Prostate gland (tissue), 2 donors: ENCODE measurements around the gene AQR.

Experiments used
- POLR2A ChIP-seq: fragments of 450-650 bp; IDR thresholded peaks from one replicate; pipeline ENCODE4 v1.6.1; 2016; ENCODE audit warnings: antibody characterized with exemption, mild to moderate bottlenecking
- POLR2AphosphoS5 ChIP-seq: sonication (generic); formaldehyde crosslinking; IDR thresholded peaks from one replicate; pipeline ENCODE4 v1.6.1; 2017; ENCODE audit warnings: antibody characterized with exemption
- TF ChIP-seq, protein P1 (sequence below), 4 experiments: fragments of 200-600 bp in 2 of 4; fragments of 450-650 bp in 2 of 4; sonication (generic) in 2 of 4; IDR thresholded peaks; 1 replicate in 3 of 4; 2 replicates in 1 of 4; pipeline ENCODE4 v1.5.1; 2016 to 2019; ENCODE audit warnings: antibody characterized with exemption in 4 of 4, mild to moderate bottlenecking in 2 of 4, moderate library complexity in 2 of 4

DNA sequence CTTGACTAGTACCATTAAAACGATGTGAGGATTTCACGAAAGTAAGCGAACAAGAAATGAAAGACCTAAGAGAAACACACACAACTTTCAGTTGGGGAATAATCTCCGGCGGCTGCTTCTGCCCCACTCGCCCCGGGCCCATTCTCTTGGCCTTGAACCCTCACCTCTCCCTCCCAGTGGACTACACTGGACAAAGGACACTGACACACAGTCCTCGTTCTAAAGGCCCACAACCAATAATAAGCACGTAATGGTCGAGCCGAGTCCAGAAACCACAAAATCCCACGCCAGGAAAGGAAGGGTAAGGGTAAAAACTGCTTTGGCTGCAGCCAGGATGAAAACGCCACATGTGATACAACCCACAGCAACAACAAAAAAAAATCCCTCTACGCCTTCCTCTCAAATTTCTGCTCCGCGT lies 18.1 kb upstream of the AQR start:
- TF ChIP-seq, protein P1, sequence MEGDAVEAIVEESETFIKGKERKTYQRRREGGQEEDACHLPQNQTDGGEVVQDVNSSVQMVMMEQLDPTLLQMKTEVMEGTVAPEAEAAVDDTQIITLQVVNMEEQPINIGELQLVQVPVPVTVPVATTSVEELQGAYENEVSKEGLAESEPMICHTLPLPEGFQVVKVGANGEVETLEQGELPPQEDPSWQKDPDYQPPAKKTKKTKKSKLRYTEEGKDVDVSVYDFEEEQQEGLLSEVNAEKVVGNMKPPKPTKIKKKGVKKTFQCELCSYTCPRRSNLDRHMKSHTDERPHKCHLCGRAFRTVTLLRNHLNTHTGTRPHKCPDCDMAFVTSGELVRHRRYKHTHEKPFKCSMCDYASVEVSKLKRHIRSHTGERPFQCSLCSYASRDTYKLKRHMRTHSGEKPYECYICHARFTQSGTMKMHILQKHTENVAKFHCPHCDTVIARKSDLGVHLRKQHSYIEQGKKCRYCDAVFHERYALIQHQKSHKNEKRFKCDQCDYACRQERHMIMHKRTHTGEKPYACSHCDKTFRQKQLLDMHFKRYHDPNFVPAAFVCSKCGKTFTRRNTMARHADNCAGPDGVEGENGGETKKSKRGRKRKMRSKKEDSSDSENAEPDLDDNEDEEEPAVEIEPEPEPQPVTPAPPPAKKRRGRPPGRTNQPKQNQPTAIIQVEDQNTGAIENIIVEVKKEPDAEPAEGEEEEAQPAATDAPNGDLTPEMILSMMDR (IDR thresholded peaks at IDR 0.05), result no peak
- TF ChIP-seq POLR2A, result no peak
- TF ChIP-seq POLR2AphosphoS5, result no peak
